IMR-90 (cell line): ENCODE data around the gene ZDHHC1. TPM values are rescaled to one million over a fixed set of nuclear protein-coding genes. Genes with fewer than 3 reads are reported as not detected.

Experiments
- ATAC-seq: fragments of 200-7000 bp; cut with Tn5 transposase; 2 replicates; pipeline ENCODE4 v1.9.1; 2020; ENCODE audit warnings: low read depth, mild to moderate bottlenecking, moderate library complexity
- BruUV-seq: library from RNA; stranded (reverse); fragments of 400-500 nt; replicated peaks from 2 replicates; lab custom pipeline; 2021; lab: Mats Ljungman, UMichigan
- CTCF ChIA-PET: fragments of 300-600 bp; formaldehyde crosslinking; extraction: SDS; loops from one replicate; lab custom pipeline; 2021; ENCODE audit warnings: antibody characterized with exemption; lab: Yijun Ruan, JAX
- POLR2A ChIA-PET: fragments of 300-600 bp; sonication (Branson Sonifier 250); formaldehyde crosslinking; loops from one replicate; lab custom pipeline; 2022; ENCODE audit warnings: antibody characterized with exemption; ENCODE audit not compliant: unreplicated experiment; lab: Charles Lee
- DNase-seq: peaks from one replicate; pipeline ENCODE4 v3.0.0; 2013
- H2AFZ ChIP-seq: replicated peaks from 2 replicates; pipeline ENCODE3; 2013; ENCODE audit warnings: low read length, mild to moderate bottlenecking; ENCODE audit not compliant: poor library complexity
- H2AK5ac ChIP-seq: 2 replicates; pipeline ENCODE4 v1.6.1; 2013; ENCODE audit warnings: low read depth, low read length, inconsistent platforms
- H2AK9ac ChIP-seq: replicated peaks from 2 replicates; pipeline ENCODE3; 2013; ENCODE audit warnings: mild to moderate bottlenecking, low read depth, low read length, moderate library complexity; ENCODE audit not compliant: poor library complexity
- H2BK120ac ChIP-seq: 2 replicates; pipeline ENCODE4 v1.6.1; 2013; ENCODE audit warnings: low read depth, low read length, inconsistent platforms
- H2BK15ac ChIP-seq: 3 replicates; pipeline ENCODE4 v1.6.1; 2013; ENCODE audit warnings: low read depth, low read length, inconsistent platforms
- H2BK20ac ChIP-seq: 2 replicates; pipeline ENCODE4 v1.6.1; 2013; ENCODE audit warnings: low read depth, mild to moderate bottlenecking, inconsistent platforms, low read length, moderate library complexity
- H2BK5ac ChIP-seq: 2 replicates; pipeline ENCODE4 v1.6.1; 2013; ENCODE audit warnings: mild to moderate bottlenecking, low read depth, low read length, inconsistent platforms; ENCODE audit not compliant: poor library complexity, severe bottlenecking
- H3K14ac ChIP-seq: replicated peaks from 2 replicates; pipeline ENCODE4 v1.6.1; 2013; ENCODE audit warnings: low read depth, low read length, inconsistent platforms
- H3K18ac ChIP-seq: 2 replicates; pipeline ENCODE4 v1.6.1; 2013; ENCODE audit warnings: low read depth, low read length, control low read depth
- H3K23ac ChIP-seq: 2 replicates; pipeline ENCODE4 v1.6.1; 2013; ENCODE audit warnings: low read depth, low read length, inconsistent platforms
- H3K27ac ChIP-seq: 2 replicates; pipeline ENCODE4 v1.5.1; 2013; ENCODE audit warnings: mild to moderate bottlenecking, control low read depth, low read length; ENCODE audit not compliant: insufficient read depth
- H3K27me3 ChIP-seq: 2 replicates; pipeline ENCODE4 v1.6.1; 2013; ENCODE audit warnings: low read length; ENCODE audit not compliant: control insufficient read depth, insufficient read depth
- H3K36me3 ChIP-seq: 2 replicates; pipeline ENCODE4 v1.6.1; 2013; ENCODE audit warnings: low read length, mixed read lengths; ENCODE audit not compliant: control insufficient read depth, insufficient read depth
- H3K4ac ChIP-seq: 2 replicates; pipeline ENCODE4 v1.6.1; 2013; ENCODE audit warnings: low read depth, low read length, inconsistent platforms
- H3K4me1 ChIP-seq: 2 replicates; pipeline ENCODE4 v1.6.1; 2013; ENCODE audit warnings: low read length, mixed read lengths; ENCODE audit not compliant: control insufficient read depth, insufficient read depth
- H3K4me2 ChIP-seq: 2 replicates; pipeline ENCODE4 v1.6.1; 2013; ENCODE audit warnings: low read depth, mild to moderate bottlenecking, control low read depth, low read length, moderate library complexity
- H3K4me3 ChIP-seq: 2 replicates; pipeline ENCODE4 v1.5.1; 2013; ENCODE audit warnings: low read depth, mild to moderate bottlenecking, control low read depth, low read length, moderate library complexity; ENCODE audit not compliant: insufficient read depth
- H3K56ac ChIP-seq: 2 replicates; pipeline ENCODE4 v1.6.1; 2013; ENCODE audit warnings: low read length, inconsistent platforms; ENCODE audit not compliant: insufficient read depth; ENCODE audit errors: extremely low read depth
- H3K79me1 ChIP-seq, 2 experiments: 2 replicates each; pipeline ENCODE4 v1.6.1; 2013; ENCODE audit warnings: low read length in 2 of 2, inconsistent platforms in 1 of 2, low read depth in 1 of 2
- H3K9ac ChIP-seq: 2 replicates; pipeline ENCODE4 v1.6.1; 2013; ENCODE audit warnings: low read depth, low read length, control low read depth
- H3K9me1 ChIP-seq: 2 replicates; pipeline ENCODE4 v1.6.1; 2013; ENCODE audit warnings: low read length, inconsistent platforms; ENCODE audit not compliant: insufficient read depth
- H3K9me3 ChIP-seq: 2 replicates; pipeline ENCODE4 v1.6.1; 2013; ENCODE audit warnings: low read length; ENCODE audit not compliant: control insufficient read depth, insufficient read depth
- H4K20me1 ChIP-seq: 2 replicates; pipeline ENCODE4 v1.6.1; 2013; ENCODE audit warnings: low read length, inconsistent platforms; ENCODE audit not compliant: insufficient read depth
- H4K5ac ChIP-seq: 2 replicates; pipeline ENCODE4 v1.6.1; 2013; ENCODE audit warnings: mild to moderate bottlenecking, low read depth, low read length, control low read depth
- H4K8ac ChIP-seq, 2 experiments: 2 replicates each; pipeline ENCODE4 v1.6.1; 2013; ENCODE audit warnings: low read depth in 2 of 2, low read length in 2 of 2, control low read depth in 1 of 2, inconsistent platforms in 1 of 2
- H4K91ac ChIP-seq: 2 replicates; pipeline ENCODE4 v1.6.1; 2013; ENCODE audit warnings: low read depth, low read length, inconsistent platforms; ENCODE audit not compliant: insufficient read depth
- CTCF ChIP-seq: conservative IDR thresholded peaks from 2 replicates; pipeline ENCODE4 v1.5.1; 2012; ENCODE audit warnings: mild to moderate bottlenecking, low read depth, low read length, improper control_type of control experiment
- MAZ ChIP-seq: IDR thresholded peaks from 2 replicates; pipeline ENCODE4 v1.6.1; 2012; ENCODE audit warnings: low read depth, mild to moderate bottlenecking, low read length, improper control_type of control experiment, moderate library complexity, borderline replicate concordance
- RFX5 ChIP-seq: IDR thresholded peaks from 2 replicates; pipeline ENCODE4 v1.8.0; 2012; ENCODE audit warnings: low read depth, mild to moderate bottlenecking, low read length, moderate library complexity
- WGBS, 2 experiments: methylation state at CpG; one replicate each; pipeline versions ENCODE4 v1.1.5 to v1.1.7; 2013; ENCODE audit warnings: missing lambda C conversion rate in 2 of 2; ENCODE audit not compliant: insufficient read length in 1 of 2; ENCODE audit errors: extremely low coverage in 2 of 2; 5-methylcytosine and 5-hydroxymethylcytosine counted together
- dilution Hi-C: fragments of 300-500 bp; cut with HindIII; formaldehyde crosslinking; loops from one replicate; pipeline ENCODE4 v1.14.3; 2018; ENCODE audit warnings: low sequenced_read_pairs; ENCODE audit not compliant: unreplicated experiment
- in situ Hi-C: fragments of 300-500 bp; cut with MboI; formaldehyde crosslinking; loops from 3 replicates; pipeline ENCODE4 v1.14.3; 2019; ENCODE audit warnings: low sequenced_read_pairs, inconsistent platforms, mixed read lengths
- intact Hi-C: fragments of 100-400 bp; cut with micrococcal nuclease; formaldehyde crosslinking; loops from 2 replicates; pipeline ENCODE4 v1.10.0; 2022
- polyA plus RNA-seq, 3 experiments: library from polyadenylated mRNA; depleted of rRNA; stranded (reverse); fragments of >200 nt; gene quantifications; 2 replicates each; pipeline ENCODE4 v1.2.3, GENCODE V29; 2012; ENCODE audit warnings: low replicate concordance in 1 of 3
- total RNA-seq: library from RNA; depleted of rRNA; stranded (reverse); fragments of >200 nt; gene quantifications from 2 replicates; pipeline ENCODE4 v1.2.3, GENCODE V29; 2012

Gene ZDHHC1
- total and polyA plus RNA-seq, 2 of the 4 experiments (the other 2 are of a cell fraction) = 2.0 to 5.9 TPM

- no peak for TF ChIP-seq MAZ
Measured at GRCh38 chr16:67397036-67397801, 19.1 kb downstream of the ZDHHC1 start (continued).

GRCh38 chr16:67396159-67397035 is 19.9 kb downstream of the ZDHHC1 start:
- Histone ChIP-seq H2BK120ac (no peak overlapping the region; the same call in 1 of the 2 replicates), H4K8ac (peak overlapping the region in 1 of 2 experiments; percentile 14; a peak in 1 of 4 replicates), H3K79me1 (no peaks in the 10 kb centered on the region), H3K14ac (no peak overlapping the region), H3K27me3 (no peaks in the 10 kb centered on the region), H4K91ac (no peak overlapping the region; the same call in 1 of the 2 replicates), H2AFZ (peak overlapping the region; percentile 79), H2AK5ac (peak overlapping the region; percentile 45; the same call in 1 of the 2 replicates), H3K27ac (no peak overlapping the region), H3K36me3 (no peaks in the 10 kb centered on the region), H2BK15ac (no peak overlapping the region), H3K4me1 (peaks cover 16% of the 10 kb centered on the region), H3K23ac (no peak overlapping the region), H3K18ac (no peak overlapping the region), H3K56ac (no peak overlapping the region), H2AK9ac (peak overlapping the region; percentile 75), H2BK5ac (no peak overlapping the region), H3K4me2 (no peak overlapping the region), H3K4ac (peak overlapping the region; percentile 39), H3K4me3 (no peak overlapping the region), H4K20me1 (no peaks in the 10 kb centered on the region), H3K9me3 (no peaks in the 10 kb centered on the region), H3K9me1 (peaks cover 5% of the 10 kb centered on the region; the same call in 1 of the 2 replicates), H3K9ac (no peak overlapping the region), H2BK20ac (no peak overlapping the region), H4K5ac (no peak overlapping the region)
- TF ChIP-seq RFX5 (no peak), MAZ (peak; percentile 98), CTCF (no peak)
- peak; percentile 78 for DNase-seq
- 25% methylated on average over 16 of the region's 31 CpGs; no CpG with 5 or more reads in 1 of the 2 experiments for WGBS, 2 experiments
- BruUV-seq = no TSS peak
- in situ Hi-C loops (no loop called here), intact Hi-C loops (no loop called here), dilution Hi-C loops (no loop called here)
- ChIA-PET CTCF (interaction anchor here (0.8 kb wide), 1 partner anchor 136 kb away, joined by 3 read pairs; no protein-coding TSS in a partner anchor), POLR2A (no interaction called here)
- ATAC-seq = peak; percentile 35
